OCI-LY1 (cell line): ENCODE data around the gene MTREX.

Source experiments
- CTCF ChIP-seq: fragments of 200-600 bp; sonication (generic), shearing (Covaris generic); IDR thresholded peaks from 2 replicates; pipeline ENCODE4 v1.5.1; 2017; ENCODE audit warnings: mild to moderate bottlenecking, antibody characterized with exemption, low read length, moderate library complexity, mixed read lengths
- EZH2 ChIP-seq: fragments of 200-600 bp; sonication (generic), shearing (Covaris generic); IDR thresholded peaks from 2 replicates; pipeline ENCODE4 v1.8.0; 2017; ENCODE audit warnings: borderline replicate concordance, mixed run types, mild to moderate bottlenecking, antibody characterized with exemption, low read length, moderate library complexity, mixed read lengths

DNA sequence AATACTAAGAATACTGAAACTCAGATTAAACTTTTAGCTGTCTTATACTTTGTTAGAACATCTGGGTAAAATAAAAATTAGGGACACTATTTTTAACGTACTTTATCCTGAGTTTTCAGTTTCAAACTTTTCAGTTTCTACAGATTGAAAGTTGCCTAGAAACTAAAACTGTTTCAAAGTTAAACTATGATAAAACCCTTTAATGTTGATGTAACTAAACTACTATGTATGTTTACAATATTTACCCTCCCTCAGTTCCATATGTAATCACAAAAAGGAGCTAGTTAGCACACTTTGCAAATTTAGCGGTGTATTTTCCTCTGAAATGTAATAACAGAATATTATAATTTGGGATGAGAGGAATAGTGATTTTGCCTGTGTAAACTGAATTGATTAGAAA lies 105.9 kb downstream of the MTREX start:
- TF ChIP-seq EZH2 (no peak), CTCF (no peak)
